WTC11 (cell line): ENCODE data around the gene WFS1. TPM values are rescaled to one million over a fixed set of nuclear protein-coding genes. Genes with fewer than 3 reads are reported as not detected.

Experiments used
- CBFB ChIP-seq: sonication (generic); formaldehyde crosslinking; IDR thresholded peaks from 2 replicates; pipeline ENCODE4 v1.8.1; 2022; ENCODE audit warnings: mild to moderate bottlenecking, low read depth, missing genetic modification reagents
- ESRRA ChIP-seq: sonication (generic); formaldehyde crosslinking; IDR thresholded peaks from 2 replicates; pipeline ENCODE4 v1.8.1; 2022; ENCODE audit warnings: mild to moderate bottlenecking, missing genetic modification reagents, borderline replicate concordance
- ETV6 ChIP-seq: sonication (generic); formaldehyde crosslinking; IDR thresholded peaks from 2 replicates; pipeline ENCODE4 v1.8.1; 2022; ENCODE audit warnings: mild to moderate bottlenecking, missing genetic modification reagents
- NR2C2 ChIP-seq: sonication (generic); formaldehyde crosslinking; IDR thresholded peaks from 2 replicates; pipeline ENCODE4 v1.8.0; 2022; ENCODE audit warnings: mild to moderate bottlenecking, missing genetic modification reagents
- TEAD1 ChIP-seq: sonication (generic); formaldehyde crosslinking; IDR thresholded peaks from 2 replicates; pipeline ENCODE4 v1.8.0; 2022; ENCODE audit warnings: mild to moderate bottlenecking, missing genetic modification reagents
- ZNF219 ChIP-seq: sonication (generic); formaldehyde crosslinking; IDR thresholded peaks from 2 replicates; pipeline ENCODE4 v1.8.0; 2023; ENCODE audit warnings: missing genetic modification reagents, mild to moderate bottlenecking, borderline replicate concordance
- ZNF671 ChIP-seq: fragments of 250-450 bp; sonication (Bioruptor Pico); IDR thresholded peaks from 2 replicates; pipeline ENCODE4 v1.8.0; 2021; ENCODE audit warnings: mild to moderate bottlenecking
- total RNA-seq: library from RNA; stranded (reverse); gene quantifications from 3 replicates; pipeline ENCODE4 v1.2.3, GENCODE V29; 2021
- TF ChIP-seq, protein P1 (sequence below): sonication (generic); formaldehyde crosslinking; IDR thresholded peaks from 2 replicates; pipeline ENCODE4 v1.8.0; 2023; ENCODE audit warnings: missing genetic modification reagents
- TF ChIP-seq, protein P2 (sequence below): sonication (generic); formaldehyde crosslinking; IDR thresholded peaks from 2 replicates; pipeline ENCODE4 v1.8.0; 2022; ENCODE audit warnings: mild to moderate bottlenecking, missing genetic modification reagents
- TF ChIP-seq, protein P3 (sequence below): sonication (generic); formaldehyde crosslinking; IDR thresholded peaks from 2 replicates; pipeline ENCODE4 v1.8.1; 2023; ENCODE audit warnings: mild to moderate bottlenecking, moderate library complexity, missing genetic modification reagents
- TF ChIP-seq, protein P4 (sequence below): sonication (generic); formaldehyde crosslinking; IDR thresholded peaks from 2 replicates; pipeline ENCODE4 v1.8.1; 2023; ENCODE audit warnings: mild to moderate bottlenecking, missing genetic modification reagents, moderate library complexity
- TF ChIP-seq, protein P5 (sequence below): sonication (generic); formaldehyde crosslinking; IDR thresholded peaks from 2 replicates; pipeline ENCODE4 v1.8.1; 2022; ENCODE audit warnings: low read depth, mild to moderate bottlenecking, moderate library complexity, missing genetic modification reagents, borderline replicate concordance
- TF ChIP-seq, protein P6 (sequence below): sonication (generic); formaldehyde crosslinking; IDR thresholded peaks from 2 replicates; pipeline ENCODE4 v1.8.1; 2022; ENCODE audit warnings: missing genetic modification reagents, borderline replicate concordance
- TF ChIP-seq, protein P7 (sequence below): fragments of 200-600 bp; IDR thresholded peaks from 2 replicates; pipeline ENCODE4 v1.8.0; 2022; ENCODE audit warnings: antibody characterized with exemption
- TF ChIP-seq, protein P8 (sequence below): sonication (generic); formaldehyde crosslinking; IDR thresholded peaks from 2 replicates; pipeline ENCODE4 v1.8.0; 2022; ENCODE audit warnings: mild to moderate bottlenecking, missing genetic modification reagents
- TF ChIP-seq, protein P9 (sequence below): fragments of 250-450 bp; sonication (Bioruptor Pico); conservative IDR thresholded peaks from 2 replicates; pipeline ENCODE4 v1.9.0; 2021; ENCODE audit warnings: mild to moderate bottlenecking

Gene WFS1
- total RNA-seq, 1 experiment from 2014 or later, result 34.7 TPM

DNA sequence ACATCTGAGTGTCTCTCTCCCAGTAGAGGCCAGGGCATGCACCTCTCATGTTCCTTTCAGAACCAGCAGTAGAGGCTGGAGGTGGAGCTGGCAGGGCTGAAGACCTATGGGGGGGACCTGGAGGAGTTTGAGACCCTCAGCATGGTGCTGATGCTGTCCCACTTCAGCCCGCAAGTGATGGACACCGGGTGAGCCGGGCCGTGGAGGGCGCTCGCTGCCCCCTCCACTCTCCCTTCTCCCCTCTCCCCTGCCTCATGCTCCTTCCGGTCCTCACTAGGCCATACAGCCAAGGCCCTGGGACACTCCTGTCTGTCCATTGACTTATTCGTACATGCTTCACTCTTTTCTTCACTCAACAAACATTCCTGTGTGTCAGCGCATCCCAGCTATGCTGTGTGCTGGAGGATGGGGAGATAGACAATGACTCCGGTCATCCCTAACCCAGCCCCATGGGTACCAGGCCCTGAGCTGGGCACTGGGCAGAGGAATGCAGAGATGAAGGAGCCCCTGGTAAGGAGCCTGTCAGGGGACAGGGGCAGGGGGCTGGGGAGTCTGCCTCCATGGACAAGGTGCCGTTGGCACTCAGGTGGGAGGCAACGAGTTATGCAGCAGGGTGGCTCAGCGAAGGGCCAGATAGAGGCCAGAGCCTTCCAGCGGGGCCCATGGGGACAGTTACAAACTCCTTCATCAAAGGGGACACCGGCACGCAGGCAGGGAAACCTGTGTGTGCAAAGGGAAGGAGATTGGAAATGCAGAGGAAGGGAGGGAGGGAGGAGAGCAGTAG lies 28.4 kb upstream of the WFS1 start (continued):
- TF ChIP-seq, protein P1, sequence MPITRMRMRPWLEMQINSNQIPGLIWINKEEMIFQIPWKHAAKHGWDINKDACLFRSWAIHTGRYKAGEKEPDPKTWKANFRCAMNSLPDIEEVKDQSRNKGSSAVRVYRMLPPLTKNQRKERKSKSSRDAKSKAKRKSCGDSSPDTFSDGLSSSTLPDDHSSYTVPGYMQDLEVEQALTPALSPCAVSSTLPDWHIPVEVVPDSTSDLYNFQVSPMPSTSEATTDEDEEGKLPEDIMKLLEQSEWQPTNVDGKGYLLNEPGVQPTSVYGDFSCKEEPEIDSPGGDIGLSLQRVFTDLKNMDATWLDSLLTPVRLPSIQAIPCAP (CRISPR knock-in tag), result no peak
- TF ChIP-seq, protein P2, sequence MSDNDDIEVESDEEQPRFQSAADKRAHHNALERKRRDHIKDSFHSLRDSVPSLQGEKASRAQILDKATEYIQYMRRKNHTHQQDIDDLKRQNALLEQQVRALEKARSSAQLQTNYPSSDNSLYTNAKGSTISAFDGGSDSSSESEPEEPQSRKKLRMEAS (CRISPR knock-in tag), result no peak
- TF ChIP-seq, protein P3, sequence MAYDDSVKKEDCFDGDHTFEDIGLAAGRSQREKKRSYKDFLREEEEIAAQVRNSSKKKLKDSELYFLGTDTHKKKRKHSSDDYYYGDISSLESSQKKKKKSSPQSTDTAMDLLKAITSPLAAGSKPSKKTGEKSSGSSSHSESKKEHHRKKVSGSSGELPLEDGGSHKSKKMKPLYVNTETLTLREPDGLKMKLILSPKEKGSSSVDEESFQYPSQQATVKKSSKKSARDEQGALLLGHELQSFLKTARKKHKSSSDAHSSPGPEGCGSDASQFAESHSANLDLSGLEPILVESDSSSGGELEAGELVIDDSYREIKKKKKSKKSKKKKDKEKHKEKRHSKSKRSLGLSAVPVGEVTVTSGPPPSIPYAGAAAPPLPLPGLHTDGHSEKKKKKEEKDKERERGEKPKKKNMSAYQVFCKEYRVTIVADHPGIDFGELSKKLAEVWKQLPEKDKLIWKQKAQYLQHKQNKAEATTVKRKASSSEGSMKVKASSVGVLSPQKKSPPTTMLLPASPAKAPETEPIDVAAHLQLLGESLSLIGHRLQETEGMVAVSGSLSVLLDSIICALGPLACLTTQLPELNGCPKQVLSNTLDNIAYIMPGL (CRISPR knock-in tag), result no peak
- TF ChIP-seq, protein P4, sequence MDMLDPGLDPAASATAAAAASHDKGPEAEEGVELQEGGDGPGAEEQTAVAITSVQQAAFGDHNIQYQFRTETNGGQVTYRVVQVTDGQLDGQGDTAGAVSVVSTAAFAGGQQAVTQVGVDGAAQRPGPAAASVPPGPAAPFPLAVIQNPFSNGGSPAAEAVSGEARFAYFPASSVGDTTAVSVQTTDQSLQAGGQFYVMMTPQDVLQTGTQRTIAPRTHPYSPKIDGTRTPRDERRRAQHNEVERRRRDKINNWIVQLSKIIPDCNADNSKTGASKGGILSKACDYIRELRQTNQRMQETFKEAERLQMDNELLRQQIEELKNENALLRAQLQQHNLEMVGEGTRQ, result no peak
- TF ChIP-seq TEAD1 (CRISPR knock-in tag) (no peak), ESRRA (no peak), ETV6 (no peak), ZNF671 (CRISPR knock-in tag) (no peak), ZNF219 (CRISPR knock-in tag) (no peak), CBFB (CRISPR knock-in tag) (no peak), NR2C2 (no peak)
- TF ChIP-seq, protein P5, sequence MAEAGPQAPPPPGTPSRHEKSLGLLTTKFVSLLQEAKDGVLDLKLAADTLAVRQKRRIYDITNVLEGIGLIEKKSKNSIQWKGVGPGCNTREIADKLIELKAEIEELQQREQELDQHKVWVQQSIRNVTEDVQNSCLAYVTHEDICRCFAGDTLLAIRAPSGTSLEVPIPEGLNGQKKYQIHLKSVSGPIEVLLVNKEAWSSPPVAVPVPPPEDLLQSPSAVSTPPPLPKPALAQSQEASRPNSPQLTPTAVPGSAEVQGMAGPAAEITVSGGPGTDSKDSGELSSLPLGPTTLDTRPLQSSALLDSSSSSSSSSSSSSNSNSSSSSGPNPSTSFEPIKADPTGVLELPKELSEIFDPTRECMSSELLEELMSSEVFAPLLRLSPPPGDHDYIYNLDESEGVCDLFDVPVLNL (CRISPR knock-in tag), result no peak
- TF ChIP-seq, protein P6, sequence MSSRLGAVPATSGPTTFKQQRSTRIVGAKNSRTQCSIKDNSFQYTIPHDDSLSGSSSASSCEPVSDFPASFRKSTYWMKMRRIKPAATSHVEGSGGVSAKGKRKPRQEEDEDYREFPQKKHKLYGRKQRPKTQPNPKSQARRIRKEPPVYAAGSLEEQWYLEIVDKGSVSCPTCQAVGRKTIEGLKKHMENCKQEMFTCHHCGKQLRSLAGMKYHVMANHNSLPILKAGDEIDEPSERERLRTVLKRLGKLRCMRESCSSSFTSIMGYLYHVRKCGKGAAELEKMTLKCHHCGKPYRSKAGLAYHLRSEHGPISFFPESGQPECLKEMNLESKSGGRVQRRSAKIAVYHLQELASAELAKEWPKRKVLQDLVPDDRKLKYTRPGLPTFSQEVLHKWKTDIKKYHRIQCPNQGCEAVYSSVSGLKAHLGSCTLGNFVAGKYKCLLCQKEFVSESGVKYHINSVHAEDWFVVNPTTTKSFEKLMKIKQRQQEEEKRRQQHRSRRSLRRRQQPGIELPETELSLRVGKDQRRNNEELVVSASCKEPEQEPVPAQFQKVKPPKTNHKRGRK (CRISPR knock-in tag), result no peak
- TF ChIP-seq, protein P7, sequence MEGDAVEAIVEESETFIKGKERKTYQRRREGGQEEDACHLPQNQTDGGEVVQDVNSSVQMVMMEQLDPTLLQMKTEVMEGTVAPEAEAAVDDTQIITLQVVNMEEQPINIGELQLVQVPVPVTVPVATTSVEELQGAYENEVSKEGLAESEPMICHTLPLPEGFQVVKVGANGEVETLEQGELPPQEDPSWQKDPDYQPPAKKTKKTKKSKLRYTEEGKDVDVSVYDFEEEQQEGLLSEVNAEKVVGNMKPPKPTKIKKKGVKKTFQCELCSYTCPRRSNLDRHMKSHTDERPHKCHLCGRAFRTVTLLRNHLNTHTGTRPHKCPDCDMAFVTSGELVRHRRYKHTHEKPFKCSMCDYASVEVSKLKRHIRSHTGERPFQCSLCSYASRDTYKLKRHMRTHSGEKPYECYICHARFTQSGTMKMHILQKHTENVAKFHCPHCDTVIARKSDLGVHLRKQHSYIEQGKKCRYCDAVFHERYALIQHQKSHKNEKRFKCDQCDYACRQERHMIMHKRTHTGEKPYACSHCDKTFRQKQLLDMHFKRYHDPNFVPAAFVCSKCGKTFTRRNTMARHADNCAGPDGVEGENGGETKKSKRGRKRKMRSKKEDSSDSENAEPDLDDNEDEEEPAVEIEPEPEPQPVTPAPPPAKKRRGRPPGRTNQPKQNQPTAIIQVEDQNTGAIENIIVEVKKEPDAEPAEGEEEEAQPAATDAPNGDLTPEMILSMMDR, result no peak
- TF ChIP-seq, protein P8, sequence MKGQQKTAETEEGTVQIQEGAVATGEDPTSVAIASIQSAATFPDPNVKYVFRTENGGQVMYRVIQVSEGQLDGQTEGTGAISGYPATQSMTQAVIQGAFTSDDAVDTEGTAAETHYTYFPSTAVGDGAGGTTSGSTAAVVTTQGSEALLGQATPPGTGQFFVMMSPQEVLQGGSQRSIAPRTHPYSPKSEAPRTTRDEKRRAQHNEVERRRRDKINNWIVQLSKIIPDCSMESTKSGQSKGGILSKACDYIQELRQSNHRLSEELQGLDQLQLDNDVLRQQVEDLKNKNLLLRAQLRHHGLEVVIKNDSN (CRISPR knock-in tag), result no peak
- TF ChIP-seq, protein P9, sequence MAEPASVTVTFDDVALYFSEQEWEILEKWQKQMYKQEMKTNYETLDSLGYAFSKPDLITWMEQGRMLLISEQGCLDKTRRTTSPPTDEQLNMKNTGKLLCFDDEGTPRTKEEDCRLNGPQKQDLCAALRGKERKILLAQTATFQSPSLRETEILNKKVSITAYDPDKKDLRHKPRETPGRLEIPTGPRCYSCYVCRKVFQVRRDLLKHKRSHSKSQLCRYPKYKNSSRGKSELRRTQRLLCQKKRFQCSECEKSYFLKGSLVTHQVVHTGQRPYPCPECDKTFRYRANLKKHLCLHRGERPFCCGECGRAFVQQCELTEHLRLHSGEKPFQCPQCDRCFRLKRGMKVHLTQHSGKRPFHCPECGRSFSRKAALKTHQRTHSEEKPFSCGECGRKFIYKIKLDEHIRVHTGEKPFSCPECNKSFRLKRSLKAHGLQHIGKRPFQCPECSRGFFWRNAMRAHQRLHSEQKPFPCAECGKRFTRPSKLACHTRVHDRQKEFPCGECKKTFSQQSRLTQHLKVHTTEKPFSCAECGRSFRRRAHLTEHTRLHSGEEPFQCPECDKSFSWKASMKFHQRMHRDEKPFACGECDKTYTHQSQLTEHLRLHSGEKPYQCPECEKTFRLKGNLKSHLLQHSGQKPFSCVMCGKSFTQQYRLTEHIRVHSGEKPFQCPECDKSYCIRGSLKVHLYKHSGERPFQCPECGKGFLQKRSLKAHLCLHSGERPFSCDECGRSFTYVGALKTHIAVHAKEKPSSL (CRISPR knock-in tag), result no peak
